HS-27A (cell line): ENCODE results near the gene LRIG3.
"Not testable (repeated sequence)": the region's sequence is repeated elsewhere in the genome, so short reads cannot be mapped to it uniquely, and the experiment has no call there.

Source experiments
- DNase-seq: peaks from one replicate; pipeline ENCODE4 v3.0.0-alpha.2; 2012; ENCODE audit warnings: low read depth, missing footprints

Gene LRIG3

GRCh38 chr12:58906917-58907316, 13.4 kb downstream of the LRIG3 start:
- no peak for DNase-seq

- no peak for DNase-seq
Observed at GRCh38 chr12:58905422-58905821, 14.9 kb downstream of the LRIG3 start.

- not testable (repeated sequence) for DNase-seq
Observed at GRCh38 chr12:58902726-58903125, 17.6 kb downstream of the LRIG3 start.

- no peak for DNase-seq
Observed at GRCh38 chr12:58901664-58902063, 18.6 kb downstream of the LRIG3 start.

DNA sequence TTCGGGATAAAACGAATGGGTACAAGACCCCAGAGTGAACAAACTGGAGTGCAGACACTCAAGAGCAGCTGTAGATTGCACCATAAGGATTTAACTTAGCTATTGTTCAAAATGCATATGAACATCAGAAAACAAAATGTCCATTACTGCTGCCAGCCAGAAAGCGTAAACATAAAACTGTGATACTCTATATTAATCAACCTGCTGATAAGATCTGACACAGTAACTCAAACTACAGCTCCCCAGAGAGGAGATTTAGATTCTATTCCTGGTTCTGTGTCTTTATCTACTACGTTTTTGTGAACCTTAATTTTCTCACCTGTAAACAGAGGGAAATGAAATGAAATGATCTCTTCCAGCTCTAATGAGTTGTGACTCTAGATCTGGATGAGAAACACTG, 22.3 kb downstream of the LRIG3 start:
- no peak for DNase-seq

DNA sequence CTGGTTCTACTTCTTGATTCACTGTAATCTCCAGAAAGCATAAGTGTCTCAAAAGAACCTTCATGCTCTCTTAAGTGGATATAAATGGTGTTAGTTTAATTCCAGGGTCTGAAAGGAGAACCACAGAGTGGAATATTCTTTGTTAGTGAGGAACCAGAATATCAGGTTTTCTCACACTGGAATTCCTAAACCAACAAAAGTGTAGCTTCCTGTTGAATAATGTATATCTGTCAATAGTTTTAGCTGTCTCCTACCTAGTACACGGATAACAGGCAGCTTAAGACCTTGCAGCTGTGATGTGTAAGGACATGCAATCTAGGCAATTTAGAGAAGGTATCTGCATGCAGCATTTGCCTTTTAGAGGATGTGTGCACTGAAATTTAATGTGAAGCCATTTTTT, 24.0 kb downstream of the LRIG3 start:
- DNase-seq = no peak

- no peak for DNase-seq
Observed at GRCh38 chr12:58895053-58895452, 25.3 kb downstream of the LRIG3 start.

DNA sequence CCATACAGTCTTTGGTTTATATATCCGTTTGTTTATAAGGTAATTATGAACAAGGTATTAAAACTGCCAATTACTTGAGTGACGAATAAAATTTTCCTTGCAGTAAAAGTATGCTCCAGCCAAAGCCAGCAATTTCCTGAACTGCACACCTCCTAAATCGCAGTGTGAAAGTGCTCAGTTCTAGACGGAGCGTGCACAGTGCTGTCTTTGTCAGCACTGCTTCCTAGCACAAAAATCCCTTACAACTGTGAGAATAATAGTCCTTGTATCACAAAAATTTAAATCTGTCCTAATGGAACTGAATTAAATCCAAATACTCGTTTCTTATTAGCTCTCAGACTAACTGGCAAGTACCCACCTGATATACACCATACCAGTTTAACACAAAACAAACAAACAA, 26.3 kb downstream of the LRIG3 start:
- no peak for DNase-seq

DNA sequence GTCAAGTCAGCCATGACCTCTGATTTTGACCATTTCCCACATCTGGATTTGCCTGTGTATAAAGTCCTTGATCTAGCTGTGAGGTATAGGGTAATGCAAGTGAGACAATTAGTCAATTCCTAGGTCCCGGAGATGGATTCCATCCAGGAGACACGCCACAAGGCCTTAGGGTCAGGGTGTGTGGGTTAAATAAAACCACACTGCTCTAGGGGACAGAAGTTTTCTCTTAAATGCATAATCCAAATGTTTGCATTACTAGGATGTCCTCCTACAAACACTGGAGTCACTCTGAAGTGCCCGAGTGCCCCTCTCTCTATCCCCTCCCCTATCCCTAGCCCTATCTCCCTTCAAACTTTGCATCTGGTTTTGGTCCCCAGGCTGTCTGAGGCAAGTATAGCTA, 26.8 kb downstream of the LRIG3 start:
- DNase-seq = no peak

DNA sequence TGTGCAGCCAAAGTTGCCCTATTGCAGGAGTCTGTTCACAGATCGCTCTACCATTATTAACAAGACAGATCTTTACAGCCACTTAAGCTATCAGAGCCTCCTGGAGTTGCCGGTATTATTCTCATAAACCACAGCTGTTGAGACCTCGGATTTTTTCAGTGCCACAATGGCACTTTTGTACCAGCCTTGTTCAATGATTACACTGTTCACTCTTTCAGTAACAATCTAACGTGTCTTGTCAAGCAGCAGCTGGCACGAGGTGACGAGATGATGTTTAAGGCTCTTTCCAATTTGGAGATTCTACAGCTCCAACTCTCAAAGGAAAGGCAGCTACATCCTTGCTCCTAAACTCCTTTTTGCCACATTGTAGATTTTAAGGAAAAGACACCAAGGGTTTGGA, 30.7 kb downstream of the LRIG3 start:
- DNase-seq = no peak

DNA sequence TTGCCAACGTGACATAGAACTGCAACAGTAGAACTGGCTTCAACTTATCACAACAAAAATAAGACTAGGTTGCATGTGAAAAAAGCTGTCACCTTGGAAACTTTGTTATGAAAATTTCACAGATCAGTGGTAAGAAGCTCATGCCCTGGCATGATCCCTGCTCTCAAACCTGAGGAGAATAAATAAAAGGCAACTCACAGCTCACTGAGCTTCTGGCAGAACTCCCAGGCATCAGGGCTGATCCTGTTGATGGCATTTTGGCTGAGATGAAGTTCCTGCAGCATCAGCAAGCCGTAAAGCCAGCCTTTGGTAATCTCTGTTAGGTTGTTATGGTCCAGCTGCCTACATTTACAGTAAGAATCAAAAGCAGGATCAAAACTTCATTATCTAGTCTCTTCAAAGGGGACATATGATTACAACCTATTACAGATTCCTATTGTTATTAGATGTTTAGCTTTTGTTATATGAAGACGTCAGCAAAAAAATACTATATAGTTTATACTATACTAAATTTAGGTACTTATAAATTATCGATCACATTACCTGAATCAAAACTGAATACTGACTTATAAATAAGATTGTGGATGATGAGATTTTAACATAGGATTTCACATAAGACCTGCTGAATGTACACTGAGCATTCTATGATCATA, 32.0 kb downstream of the LRIG3 start:
- no peak for DNase-seq

DNA sequence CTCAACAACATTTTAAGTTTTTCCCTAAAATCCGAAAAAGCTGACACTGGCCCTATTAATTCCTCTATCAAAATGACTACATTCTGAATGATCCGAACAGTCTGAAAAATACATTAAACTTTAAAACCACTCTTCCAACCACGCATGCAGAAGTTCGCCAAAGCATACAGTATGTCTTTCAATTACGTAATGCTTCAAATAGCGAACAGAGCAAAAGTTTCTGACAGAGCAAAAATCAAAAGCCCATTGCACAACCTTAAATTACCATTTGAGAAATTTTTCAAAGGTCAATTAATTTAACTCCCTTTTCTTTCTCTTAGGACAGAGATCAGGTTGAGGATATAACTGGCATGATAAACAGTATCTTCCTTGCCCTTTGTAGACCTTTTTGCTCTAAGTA, 33.2 kb downstream of the LRIG3 start:
- DNase-seq = no peak

DNA sequence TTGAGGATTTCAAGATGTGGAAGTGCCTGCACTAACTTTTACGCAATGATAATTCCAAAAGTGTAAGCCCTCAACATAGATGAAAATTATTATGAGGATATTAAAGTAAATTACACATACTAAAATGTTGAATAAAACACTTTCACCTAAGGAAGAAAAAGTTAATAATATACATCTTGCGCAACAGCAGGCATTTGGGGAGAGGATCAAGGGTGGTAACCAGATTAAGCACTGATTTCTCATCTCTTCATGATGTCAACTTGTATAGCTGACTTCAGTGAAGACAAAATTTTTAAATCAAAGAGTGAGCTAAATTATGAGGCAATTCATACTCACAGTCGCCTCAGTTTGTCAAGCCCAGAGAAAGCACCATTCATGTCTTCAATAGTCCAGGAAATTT, 33.8 kb downstream of the LRIG3 start:
- no peak for DNase-seq

GRCh38 chr12:58884916-58885315, 35.4 kb downstream of the LRIG3 start:
- no peak for DNase-seq

DNA sequence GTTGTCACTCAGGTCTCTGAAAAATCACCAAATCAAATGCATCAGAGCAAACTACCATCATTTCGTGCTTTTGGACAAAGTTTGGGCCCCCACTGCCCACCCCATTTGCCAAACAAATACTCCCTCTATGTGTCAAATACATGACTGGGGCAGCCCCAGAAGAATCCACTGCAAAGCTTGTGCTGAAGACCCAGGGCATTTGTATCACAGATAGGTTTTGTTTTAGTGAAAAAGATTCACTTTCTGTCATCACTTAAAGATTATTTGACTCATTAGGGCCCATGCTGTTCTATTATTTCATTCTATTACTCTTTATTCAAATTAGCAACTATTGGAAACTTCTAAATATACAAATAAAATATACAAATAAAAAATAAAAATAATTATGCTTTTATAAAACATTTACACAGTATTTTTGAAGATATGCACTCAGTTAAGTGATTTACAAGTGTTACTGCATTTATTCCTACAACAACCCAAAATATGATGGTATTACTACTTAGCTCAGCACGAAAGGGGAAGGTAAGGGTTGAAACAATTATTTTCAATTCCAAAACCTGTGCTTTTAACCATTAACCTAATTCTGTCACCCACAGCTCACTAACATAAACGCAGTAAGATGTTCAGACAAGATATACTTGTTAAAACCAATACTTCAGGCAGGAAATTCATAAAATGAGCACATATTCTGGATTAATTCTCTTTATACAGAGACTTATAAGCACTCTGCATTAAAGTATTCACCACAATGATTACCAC, 36.5 kb downstream of the LRIG3 start:
- no peak for DNase-seq

GRCh38 chr12:58882826-58883225, 37.5 kb downstream of the LRIG3 start:
- no peak for DNase-seq

- no peak for DNase-seq
Observed at GRCh38 chr12:58881816-58882215, 38.5 kb downstream of the LRIG3 start.

- DNase-seq = no peak
Observed at GRCh38 chr12:58880639-58881038, 39.7 kb downstream of the LRIG3 start.

- DNase-seq = peak; percentile 95
Observed at GRCh38 chr12:58877243-58877743, 43.0 kb downstream of the LRIG3 start.

DNA sequence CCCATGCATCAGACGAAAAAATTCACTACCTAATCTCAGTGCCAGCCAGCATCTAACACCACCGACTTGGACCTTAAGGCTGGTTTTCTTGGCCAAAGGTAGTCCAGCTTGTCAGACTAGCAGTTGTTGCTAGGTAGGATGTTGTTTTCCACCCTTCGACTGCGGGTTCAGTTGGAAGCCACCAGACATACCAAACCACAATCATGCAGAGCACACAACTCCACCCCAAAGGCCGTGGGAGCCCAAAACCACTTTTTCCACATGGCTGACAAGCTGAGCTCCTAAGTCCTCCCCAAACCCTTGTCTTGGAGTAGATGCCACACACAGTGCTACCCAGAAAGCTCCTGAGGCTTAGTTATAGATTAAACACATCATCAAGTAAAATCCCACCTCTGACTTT, 46.8 kb downstream of the LRIG3 start:
- DNase-seq = no peak

DNA sequence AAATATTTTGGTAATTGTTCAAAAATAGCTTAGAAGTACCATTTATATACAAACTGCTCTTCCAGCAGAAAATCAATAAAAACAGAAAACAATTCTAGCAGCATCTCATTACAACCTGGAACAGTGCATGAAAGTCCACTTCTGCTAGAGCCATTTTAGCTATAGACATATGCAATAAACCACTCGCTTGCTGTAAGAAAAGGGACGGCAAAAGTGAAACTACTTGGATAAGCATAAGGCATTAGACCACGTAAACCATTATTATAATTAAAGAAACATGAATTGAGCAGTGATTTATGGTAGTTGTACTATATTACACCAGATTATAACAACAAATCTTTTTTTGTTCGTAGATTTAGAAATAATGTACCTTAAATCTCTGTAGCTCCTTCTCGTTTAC, 48.7 kb downstream of the LRIG3 start:
- no peak for DNase-seq

DNA sequence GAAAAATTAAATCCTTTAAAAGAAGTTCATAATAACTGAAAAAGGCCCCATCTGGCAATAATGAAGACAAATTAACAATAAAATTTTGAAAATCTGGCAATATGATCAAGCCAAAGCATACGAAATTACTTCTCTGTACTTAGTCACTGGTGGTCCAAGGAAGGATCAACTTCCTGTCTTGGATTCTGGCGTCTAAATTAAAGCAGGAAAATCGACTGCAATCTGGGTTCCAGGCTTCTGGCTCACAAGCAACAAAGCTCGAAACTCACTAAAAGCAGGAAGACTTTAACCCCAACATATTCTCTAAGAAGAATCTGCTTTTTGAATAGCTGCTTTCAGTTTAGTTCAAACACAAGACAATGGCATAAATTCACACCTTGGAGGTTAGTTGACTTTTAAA, 49.7 kb downstream of the LRIG3 start:
- DNase-seq = no peak

DNA sequence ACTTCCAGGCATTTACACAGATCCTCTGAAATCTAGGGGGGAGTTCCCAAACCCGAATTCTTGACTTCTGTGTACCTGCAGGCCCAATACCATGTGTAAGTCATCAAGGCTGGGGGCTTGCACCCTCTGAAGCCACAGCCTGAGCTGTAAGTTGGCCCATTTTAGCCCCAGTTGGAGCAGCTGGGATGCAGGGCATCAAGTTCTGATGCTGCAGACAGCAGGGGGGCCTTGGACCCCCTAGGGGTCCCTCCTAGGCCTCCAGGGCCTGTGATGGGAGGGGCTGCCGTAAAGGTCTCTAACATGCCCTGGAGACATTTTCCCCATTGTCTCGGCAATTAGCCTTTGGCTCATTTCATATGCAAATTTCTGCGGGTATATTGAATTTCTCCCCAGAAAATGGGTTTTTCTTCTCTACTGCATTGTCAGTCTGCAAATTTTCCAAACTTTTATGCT, 59.5 kb downstream of the LRIG3 start:
- DNase-seq = no peak
